NCI-H1694 treated with DMSO at 0.1 percent for 48 hours (cell line): ENCODE measurements around the gene S1PR2.
"Not testable (repeated sequence)": the region's sequence is repeated elsewhere in the genome, so short reads cannot be mapped to it uniquely, and the experiment has no call there.

ENCODE experiments used
- DNase-seq: peaks from one replicate; lab custom pipeline; 2025; lab: John Stamatoyannopoulos, UW

Gene S1PR2

DNA sequence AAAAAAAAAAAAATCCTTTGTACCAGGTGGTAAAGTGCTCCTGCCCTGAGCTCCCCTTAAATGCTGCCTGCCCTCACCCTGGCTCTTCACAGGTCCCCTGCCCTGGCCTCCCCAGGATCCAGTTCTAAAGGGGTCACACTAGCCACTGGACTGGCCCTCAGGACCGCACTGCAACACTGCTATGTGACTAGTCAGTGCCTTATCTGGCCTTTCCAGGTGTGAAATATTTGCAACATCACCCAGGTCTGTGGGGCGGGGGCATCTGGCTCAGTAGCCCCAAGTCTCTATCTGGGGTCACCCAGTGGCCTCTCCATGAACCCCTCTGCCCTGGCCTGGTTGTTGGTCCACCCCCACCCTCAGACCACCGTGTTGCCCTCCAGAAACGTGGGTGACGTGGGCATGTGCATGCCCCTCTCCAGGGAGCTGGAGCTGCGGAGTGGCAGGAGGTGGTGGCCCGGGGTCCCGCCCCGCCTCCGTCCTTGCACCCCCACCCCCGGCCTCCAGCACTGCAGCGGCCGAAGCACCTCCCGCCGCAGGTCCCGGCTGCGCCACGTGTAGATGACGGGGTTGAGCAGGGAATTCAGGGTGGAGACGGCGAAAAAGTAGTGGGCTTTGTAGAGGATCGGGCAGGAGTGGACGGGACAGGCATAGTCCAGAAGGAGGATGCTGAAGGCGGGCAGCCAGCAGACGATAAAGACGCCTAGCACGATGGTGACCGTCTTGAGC, 7.5 kb downstream of the S1PR2 start:
- no peak for DNase-seq

DNA sequence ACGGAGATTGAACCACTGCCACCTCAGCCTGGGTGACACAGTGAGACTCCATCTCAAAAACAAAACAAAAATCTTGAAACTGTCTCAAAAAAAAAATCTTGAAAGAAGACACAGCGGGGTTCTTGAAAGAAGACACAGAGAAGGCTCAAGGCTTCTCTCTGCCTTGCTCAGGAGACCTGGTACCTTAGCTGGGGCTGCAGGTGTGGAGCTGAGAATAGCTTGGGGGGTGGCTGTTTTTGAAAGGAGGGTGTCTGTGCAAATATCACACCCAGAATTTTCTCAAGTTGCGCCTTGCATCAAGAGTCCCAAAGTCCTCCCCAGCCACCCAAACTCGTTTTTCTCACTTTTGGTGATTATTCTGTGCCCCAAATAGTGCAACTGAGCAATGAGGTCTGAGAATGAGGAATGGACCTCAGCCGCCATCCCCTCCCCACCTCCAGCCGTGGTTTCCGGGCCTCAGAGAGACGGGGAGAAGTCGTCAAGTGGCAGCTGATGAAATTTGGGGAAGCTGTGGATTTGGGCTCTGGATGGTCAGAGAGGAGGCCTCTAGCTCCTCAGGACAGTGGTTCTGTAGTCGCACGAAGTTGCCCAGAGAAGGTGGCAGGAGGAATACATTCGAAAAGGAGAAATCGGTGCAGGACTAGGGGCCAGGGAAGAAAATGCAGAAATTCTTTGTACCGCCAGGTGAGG, 8.8 kb downstream of the S1PR2 start:
- no peak for DNase-seq

DNA sequence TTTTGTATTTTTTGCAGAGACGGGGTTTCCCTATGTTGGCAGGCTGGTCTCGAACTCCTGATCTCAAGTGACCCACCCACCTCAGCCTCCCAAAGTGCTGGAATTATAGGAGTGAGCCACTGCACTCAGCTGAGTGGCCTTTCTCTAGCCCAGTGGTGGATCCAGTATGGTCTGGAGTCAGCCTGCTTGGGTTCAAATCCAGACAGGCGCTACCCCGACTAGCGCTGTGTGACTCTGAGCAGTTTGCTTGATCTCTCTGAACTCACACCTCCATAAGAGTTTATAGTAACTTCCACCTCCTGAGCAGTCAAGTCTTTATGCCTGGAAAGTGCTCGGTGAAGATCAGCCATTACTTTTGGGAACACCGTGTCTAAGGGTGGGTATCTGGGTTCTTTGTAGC, 10.4 kb downstream of the S1PR2 start:
- no peak for DNase-seq

DNA sequence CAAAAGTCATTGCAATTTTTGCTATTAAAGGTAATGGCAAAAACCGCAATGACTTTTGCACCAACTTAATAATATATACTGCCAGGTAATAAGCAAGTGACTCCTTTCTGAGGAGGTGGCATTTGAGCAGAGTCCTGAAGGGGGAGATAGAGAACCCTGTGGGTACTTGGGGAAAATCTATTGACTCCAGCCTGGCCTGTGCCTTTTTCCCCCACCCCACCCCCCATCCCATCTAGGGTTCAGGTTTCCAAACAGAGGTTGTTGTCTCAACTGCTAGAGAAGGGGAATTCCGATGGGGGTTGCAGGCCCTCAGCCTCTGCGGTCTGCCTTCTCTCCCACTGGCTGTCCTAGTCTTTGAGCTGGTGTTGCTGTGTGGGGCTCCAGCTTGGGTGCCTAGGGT, 11.5 kb downstream of the S1PR2 start:
- DNase-seq = no peak

DNA sequence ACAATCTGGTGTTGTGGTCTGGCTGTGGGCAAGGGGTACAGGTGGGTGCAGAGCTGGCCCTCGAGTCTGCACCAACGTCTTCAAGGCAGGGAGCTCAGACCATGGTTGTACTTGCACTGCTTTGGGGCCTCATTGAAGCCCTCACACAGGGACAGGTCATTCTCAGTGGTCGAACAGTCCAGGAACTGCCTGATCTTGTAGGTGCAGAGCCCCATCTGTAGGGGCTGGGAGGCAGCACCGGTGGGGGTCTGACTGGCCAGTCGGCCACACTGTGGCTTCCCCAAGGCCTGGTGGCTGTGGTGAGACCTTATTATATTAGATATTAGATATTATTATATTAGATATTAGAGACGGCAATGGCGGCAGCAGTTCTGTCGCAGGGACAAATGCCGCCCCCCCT, 14.0 kb downstream of the S1PR2 start:
- no peak for DNase-seq

DNA sequence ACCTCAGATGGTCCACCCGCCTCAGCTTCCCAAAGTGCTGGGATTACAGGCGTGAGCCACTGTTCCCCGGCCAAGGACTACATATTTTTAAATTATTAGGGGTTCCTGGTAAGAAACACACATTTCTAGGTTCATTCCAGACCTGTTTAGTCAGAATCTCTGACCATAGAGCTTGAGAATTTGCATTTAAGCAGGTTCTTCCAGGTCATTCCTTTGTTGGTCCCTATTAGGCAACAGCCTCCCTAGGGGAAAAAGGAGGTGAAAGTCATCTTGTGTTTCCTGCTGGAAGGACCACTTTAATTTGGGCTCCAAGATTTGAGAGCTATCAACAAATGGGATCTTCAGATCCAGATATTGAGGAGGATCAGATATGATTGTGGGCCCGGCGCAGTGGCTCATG, 16.3 kb downstream of the S1PR2 start:
- no peak for DNase-seq

DNA sequence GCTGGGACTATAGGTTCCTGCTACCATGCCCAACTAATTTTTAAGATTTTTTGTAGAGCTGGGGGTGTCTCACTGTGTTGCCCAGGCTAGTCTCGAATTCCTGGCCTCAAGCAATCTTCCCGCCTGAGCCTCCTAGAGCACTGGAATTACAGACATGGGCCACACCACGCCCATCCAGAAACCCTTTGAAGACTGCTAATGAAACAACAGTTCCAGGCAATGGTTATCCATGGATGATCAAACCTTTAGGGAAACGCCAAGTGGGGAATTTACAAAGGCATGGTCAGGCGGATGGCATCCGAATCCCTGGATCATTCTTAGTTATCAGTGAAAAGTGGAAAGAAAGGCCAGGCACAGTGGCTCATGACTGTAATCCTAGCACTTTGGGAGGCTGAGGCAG, 19.4 kb downstream of the S1PR2 start:
- DNase-seq = no peak

DNA sequence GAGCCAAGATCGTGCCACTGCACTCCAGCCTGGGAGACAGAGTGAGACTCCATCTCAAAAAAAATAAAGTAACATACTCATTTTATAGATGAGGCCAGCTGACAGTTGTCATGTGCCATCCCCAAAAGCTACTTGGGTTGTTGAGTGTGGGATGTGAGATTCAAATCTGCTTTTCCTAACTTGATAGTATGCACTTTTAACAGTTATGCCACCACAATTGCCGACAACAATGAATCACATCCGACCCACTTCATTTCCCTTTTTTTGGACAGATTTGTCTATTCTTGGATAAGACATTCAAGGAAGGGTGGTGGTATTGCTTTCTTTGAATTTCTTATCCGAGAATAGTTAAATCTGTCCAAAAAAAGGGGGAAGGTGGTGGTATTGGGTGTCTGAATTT, 20.1 kb downstream of the S1PR2 start:
- no peak for DNase-seq

DNA sequence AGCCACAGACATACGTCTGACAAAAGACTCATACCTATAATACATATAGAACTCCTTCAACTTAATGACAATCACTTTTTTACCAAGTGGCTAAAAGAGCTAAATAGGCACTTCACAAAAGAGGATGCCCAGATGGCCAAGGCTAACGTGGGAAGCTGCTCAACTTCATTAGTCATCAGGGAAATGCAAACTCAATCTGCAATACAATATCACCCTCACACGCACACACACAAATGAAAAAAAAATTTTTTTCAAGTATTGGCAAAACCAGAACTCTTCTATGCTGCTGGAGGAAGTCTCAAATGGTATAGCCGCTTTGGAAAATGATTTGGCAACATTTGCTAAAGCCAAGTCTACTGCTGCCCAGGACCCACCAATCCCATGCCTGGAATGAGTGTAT, 21.8 kb downstream of the S1PR2 start:
- no peak for DNase-seq

DNA sequence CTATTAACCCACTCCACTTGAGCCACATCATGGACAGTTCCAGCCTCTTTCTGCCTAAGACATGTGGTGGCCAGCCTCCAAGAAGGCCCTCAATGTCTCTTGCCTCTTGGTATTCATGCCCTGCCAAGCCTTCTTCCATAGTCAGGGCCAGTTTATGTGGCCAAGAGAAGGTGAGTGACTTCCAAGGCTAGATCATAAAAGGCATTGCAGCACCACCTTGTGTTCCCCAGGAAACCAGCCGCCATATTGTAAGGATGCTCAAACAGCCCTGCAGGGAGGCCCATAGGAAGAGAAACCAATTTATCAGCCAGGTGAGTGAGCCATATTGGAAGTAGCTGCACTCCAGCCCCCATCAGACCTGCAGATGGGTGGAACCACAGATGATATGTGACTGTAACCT, 24.1 kb downstream of the S1PR2 start:
- DNase-seq = no peak

DNA sequence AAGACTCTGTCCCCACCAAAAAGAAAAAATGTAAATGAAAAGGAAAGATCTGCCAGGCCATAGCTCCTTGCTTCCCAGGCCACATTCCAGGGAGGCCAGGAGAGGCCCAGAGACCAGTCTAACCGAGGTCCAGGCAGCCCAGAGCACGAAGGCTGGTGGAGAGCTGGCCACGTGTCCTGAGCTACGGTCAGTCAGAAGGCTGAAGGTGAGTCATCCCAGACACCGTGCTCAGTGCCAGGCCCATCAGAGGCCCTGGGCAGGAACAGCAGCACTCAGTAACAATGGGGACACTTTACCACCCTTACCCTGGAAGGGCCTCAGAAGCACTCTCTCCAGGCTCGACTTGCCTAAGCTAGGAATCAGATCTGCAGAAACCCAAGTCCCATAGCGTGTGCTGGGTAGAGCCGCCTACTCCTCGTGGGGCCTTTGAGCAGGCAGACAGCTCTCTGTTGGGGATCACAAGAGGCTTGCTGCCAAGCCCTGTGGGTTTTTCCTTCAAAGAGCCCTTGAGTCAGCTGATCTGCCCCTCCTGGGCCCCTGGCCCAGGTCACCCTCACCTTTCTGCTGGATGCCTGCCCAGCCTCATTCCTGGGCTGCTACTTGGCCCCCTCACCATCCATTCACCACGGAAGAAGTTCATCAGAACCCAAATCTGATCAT, 24.8 kb downstream of the S1PR2 start:
- DNase-seq = no peak

DNA sequence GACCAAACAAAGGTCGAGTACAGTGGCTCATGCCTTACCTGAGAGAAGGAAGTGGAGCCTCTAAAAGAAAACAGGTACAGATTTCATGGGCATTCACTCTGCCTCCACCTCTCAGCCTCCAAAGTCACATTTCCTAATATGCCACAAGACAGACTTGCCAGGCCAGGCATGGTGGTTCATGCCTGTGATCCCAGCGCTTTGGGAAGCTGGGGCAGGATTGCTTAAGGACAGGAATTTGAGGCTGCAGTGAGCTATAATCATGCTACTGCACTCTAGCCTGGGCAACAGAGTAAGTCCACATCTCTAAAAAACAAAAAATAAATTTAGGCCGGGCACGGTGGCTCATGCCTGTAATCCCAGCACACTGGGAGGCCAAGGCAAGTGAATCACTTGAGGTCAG, 25.5 kb downstream of the S1PR2 start:
- DNase-seq = no peak

DNA sequence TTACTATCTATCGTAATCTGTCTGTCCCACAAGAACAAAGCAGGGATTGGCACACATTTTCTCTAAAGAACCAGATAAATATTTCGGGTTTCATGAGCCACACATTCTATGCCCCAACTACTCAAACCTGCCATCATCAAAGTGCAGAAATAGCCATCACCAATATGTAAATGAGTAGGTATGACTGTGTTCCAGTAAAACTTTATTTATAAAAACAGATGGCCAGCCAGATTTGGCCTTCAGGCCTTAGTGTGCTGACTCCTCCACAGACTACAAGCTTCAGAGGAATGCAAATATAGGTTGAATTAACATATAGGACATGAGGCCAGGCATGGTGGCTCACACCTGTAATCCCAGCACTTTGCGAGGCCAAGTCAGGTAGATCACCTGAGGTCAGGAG, 27.4 kb downstream of the S1PR2 start:
- no peak for DNase-seq

DNA sequence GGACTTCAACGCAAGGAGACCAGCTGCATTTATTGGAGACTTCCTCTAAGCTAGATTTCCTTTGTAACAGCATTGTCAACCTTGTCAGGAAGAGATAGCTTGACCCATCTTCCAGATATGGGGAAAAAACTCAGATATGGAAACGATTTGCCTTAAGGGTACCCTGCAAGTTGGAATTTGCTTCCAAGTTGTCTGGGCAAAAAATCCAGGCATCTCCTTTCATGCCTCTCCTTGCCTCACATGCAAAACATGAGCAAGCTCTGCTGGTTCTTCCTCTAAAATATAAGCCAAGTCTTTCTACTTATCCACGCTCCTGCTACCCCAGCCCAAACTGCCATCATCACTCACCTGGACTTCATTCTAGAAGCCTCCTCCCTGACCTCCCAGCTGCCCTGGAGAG, 30.0 kb downstream of the S1PR2 start:
- DNase-seq = no peak

DNA sequence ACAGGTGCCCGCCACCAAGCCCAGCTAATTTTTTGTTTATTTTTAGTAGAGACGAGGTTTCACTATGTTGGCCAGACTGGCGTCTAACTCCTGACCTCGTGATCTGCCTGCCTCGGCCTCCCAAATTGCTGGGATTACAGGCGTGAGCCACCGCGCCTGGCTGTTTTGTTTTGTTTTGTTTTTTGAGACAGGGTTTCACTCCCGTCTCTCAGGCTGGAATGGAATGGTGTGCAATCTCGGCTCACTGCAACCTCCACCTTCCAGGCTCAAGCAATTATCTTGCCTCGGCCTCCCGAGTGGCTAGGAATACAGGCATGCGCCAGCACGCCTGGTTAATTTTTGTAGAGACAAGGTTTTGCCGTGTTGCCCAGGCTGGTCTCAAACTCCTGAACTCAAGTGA, 31.0 kb downstream of the S1PR2 start:
- DNase-seq = not testable (repeated sequence)

DNA sequence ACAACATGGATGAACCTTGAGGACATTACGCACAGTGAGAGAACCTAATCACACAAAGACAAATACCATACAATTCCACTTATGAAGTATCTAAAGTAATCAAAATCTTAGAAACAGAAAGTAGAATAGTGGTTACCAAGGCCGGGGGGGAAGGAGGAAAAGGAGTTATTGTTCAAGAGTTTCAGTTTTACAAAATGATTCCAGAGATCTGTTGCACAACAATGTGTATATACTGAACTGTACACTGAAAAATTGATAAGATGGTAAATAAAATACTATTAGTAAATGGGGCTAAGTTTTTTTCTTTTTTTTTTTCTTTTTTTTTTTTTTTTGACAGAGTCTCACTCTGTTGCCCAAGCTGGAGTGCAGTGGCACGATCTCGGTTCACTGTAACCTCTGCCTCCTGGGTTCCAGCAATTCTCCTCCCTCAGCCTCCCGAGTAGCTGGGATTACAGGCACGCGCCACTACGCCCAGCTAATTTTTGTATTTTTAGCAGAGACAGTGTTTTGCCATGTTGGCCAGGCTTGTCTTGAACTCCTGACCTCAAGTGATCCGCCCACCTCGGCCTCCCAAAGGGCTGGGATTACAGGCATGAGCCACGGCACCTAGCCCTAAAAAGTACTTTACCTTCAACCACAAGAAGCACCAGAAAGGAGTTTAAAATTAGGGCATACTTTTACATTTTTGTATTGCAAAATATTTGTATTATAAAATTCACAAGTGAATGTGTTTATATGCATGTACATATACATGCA, 32.1 kb downstream of the S1PR2 start:
- not testable (repeated sequence) for DNase-seq

DNA sequence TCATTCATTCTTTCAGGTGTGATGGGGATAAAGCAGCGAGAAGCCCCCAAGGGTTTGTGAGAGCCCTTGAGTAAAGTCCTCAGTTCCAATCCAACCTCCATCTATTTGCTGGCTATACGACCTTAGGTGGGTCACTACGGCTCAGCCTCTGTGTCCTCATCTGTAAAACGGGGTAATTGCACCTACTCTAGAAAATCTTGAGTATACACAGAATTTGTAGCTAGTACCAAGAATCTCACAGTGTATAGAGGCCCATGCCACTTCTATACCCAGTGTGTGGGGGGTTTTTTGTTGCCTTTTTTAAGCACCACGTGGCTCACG, 36.0 kb downstream of the S1PR2 start:
- DNase-seq = no peak

DNA sequence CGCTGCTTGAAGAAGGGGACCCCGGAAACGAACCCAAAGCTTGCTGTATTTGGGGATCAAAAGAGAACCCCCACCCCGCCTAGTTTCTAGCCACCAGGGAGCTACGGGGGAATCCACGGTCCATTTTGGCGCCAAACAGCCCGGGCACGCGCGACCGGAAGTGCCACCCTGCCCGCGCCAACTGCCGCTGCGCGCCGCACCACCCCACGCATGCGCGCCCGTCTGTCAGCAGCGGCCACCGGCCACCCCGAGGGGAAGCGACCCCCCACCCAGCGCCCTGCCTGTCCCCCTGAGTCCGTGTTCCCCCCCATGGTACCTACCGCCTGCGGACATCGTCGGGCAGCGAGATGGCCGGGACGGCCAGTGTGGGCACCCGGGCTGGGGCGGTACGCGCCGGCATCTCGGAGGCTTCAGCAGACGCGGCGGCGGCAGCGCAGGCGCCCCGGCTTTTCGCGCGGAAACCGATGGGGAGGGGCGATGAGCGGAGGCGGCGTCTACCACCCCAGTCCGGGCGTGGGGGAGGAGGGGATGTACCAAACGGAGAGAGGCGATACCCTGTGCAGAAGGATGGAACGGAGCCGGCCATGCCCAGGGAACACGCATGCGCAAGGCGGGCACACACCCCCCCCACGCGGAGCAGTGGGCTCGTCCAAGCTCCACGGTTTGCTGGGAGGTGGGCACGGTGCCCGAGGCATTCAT, 36.5 kb downstream of the S1PR2 start, which contains the start of gene DNMT1:
TSS of gene DNMT1 (minus strand) at position 454 of the 699 bp plus-strand sequence. CDS start at position 400, 54 bp downstream.
- DNase-seq = peak; percentile 93

DNA sequence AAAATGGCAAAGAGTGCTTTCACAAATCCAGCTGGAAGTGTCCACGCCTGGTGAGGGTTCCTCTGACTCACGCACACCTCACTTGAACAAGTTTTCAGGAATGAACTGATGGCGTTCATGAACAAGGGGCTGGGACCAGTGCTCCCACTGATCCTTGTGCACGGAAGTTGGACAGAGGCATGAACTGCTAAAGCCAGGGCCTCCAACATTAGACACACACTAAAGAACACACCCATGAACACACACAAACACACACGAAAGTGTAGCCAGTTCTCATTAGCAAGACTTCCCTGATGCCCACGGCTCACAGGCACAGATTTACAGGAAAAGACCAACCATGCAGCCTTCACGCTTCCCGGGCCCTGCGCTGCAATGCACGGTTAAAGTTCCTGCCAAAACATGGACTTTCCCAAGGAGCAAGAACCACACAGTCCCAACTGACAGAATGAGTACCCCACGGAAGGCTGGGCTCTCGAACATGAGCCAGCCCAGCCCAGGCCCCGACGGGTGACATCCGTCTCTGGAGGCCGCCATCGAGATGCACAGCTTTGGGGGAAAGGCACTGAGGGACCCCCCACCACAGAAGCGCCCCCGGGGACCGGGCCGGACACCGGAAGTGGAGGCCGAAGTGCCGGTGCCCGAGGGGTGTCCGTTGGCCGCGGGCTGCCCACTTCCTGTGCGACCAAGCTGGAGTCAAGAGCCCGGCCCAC, 37.2 kb downstream of the S1PR2 start:
- no peak for DNase-seq

DNA sequence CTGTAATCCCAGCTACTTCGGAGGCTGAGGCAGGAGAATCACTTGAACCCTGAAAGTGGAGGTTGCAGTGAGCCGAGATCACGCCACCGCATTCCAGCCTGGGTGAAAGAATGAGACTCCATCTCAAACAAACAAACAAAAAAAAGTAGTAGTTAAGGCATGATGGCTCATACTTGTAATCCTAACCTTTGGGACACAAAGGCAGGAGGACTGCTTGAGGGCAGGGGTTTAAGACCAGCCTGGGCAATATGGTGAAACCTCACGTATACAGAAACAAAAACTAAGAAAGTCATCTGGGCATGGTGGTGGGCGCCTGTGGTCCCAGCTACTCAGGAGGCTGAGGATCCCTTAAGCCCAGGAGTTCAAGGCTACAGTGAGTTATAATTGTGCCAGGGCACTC, 38.2 kb downstream of the S1PR2 start:
- DNase-seq = no peak

DNA sequence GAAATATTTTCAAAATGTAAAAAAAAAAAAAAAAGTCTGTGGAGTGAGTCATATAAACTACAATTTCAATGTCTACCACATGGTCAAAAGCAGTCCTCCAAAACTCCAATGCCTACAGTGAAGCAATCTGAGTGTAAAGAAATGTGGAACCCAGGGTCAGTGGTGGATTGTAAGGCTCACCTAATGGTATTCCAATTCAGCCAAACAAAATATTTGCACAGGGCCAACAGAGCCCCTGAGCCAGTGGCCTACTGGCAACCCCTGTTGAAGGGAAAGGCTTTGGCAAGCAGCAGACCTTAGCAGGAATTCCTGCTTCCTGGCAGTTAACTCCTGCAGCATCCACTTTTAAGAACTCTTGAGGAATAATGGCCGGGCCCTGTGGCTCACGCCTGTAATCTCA, 39.8 kb downstream of the S1PR2 start:
- no peak for DNase-seq
